BLaER1 (cell line): ENCODE measurements around the gene HMGB2.

Experiments
- H3K27ac ChIP-seq: shearing (Covaris generic); formaldehyde crosslinking; 2 replicates; pipeline ENCODE4 v1.8.1; 2022
- H3K27me3 ChIP-seq: shearing (Covaris generic); formaldehyde crosslinking; 2 replicates; pipeline ENCODE4 v1.8.1; 2022
- H3K36me3 ChIP-seq: shearing (Covaris generic); formaldehyde crosslinking; 2 replicates; pipeline ENCODE4 v1.8.1; 2022
- H3K4me1 ChIP-seq: shearing (Covaris generic); formaldehyde crosslinking; 2 replicates; pipeline ENCODE4 v1.8.1; 2022
- H3K4me2 ChIP-seq: shearing (Covaris generic); formaldehyde crosslinking; 2 replicates; pipeline ENCODE4 v1.8.1; 2022
- H3K4me3 ChIP-seq: shearing (Covaris generic); formaldehyde crosslinking; 2 replicates; pipeline ENCODE4 v1.8.1; 2022
- H3K9ac ChIP-seq: shearing (Covaris generic); formaldehyde crosslinking; 2 replicates; pipeline ENCODE4 v1.8.1; 2022
- H3K9me3 ChIP-seq: shearing (Covaris generic); formaldehyde crosslinking; 2 replicates; pipeline ENCODE4 v1.8.1; 2022
- H4K20me1 ChIP-seq: shearing (Covaris generic); formaldehyde crosslinking; 2 replicates; pipeline ENCODE4 v1.8.1; 2022
- Cebpa-rat ChIP-seq: shearing (Covaris generic); IDR thresholded peaks from 2 replicates; pipeline ENCODE4 v1.8.1; 2022

Gene HMGB2

GRCh38 chr4:173334085-173334890 lies at the start of gene HMGB2:
Gene HMGB2, minus strand, starts transcription at chr4:173334358. Its CDS starts 709 bp downstream, at chr4:173333649.
- Histone ChIP-seq H3K9me3 (no peaks in the 10 kb centered on the region), H3K4me1 (peaks cover 48% of the 10 kb centered on the region), H3K27ac (peak within 1 kb of the TSS; percentile 99), H3K27me3 (no peaks in the 10 kb centered on the region), H3K4me3 (peak within 1 kb of the TSS; percentile 99), H4K20me1 (peaks cover 35% of the 10 kb centered on the region), H3K9ac (peak within 1 kb of the TSS; percentile 100), H3K4me2 (peak within 1 kb of the TSS; percentile 84), H3K36me3 (peaks cover 34% of the 10 kb centered on the region)
- no peak for TF ChIP-seq Cebpa-rat

- H3K27ac ChIP-seq: no peak overlapping the region
- H3K27me3 ChIP-seq: no peaks in the 10 kb centered on the region
- H4K20me1 ChIP-seq: peaks cover 5% of the 10 kb centered on the region; the same call in 1 of the 2 replicates
- no peak overlapping the region for H3K4me2 ChIP-seq
- TF ChIP-seq Cebpa-rat: no peak
- no peak overlapping the region for H3K9ac ChIP-seq
- H3K4me3 ChIP-seq: no peak overlapping the region
- H3K9me3 ChIP-seq: no peaks in the 10 kb centered on the region
- H3K36me3 ChIP-seq: peaks cover 31% of the 10 kb centered on the region
- H3K4me1 ChIP-seq: no peaks in the 10 kb centered on the region
Observed at GRCh38 chr4:173382349-173382748, 48.2 kb upstream of the HMGB2 start.

GRCh38 chr4:173381610-173382009 lies 47.5 kb upstream of the HMGB2 start:
- H3K27ac ChIP-seq: no peak overlapping the region
- no peaks in the 10 kb centered on the region for H3K27me3 ChIP-seq
- peaks cover 30% of the 10 kb centered on the region for H3K36me3 ChIP-seq
- no peak overlapping the region for H3K4me3 ChIP-seq
- H3K9ac ChIP-seq: no peak overlapping the region
- H4K20me1 ChIP-seq: peaks cover 5% of the 10 kb centered on the region; the same call in 1 of the 2 replicates
- no peak overlapping the region for H3K4me2 ChIP-seq
- no peak for TF ChIP-seq Cebpa-rat
- no peaks in the 10 kb centered on the region for H3K9me3 ChIP-seq
- no peaks in the 10 kb centered on the region for H3K4me1 ChIP-seq

- Histone ChIP-seq H3K27ac (no peak overlapping the region), H3K4me3 (no peak overlapping the region), H3K4me1 (peaks cover 1% of the 10 kb centered on the region; the same call in 1 of the 2 replicates), H3K4me2 (no peak overlapping the region), H3K9ac (no peak overlapping the region), H3K36me3 (peaks cover 31% of the 10 kb centered on the region), H4K20me1 (peaks cover 9% of the 10 kb centered on the region; the same call in 1 of the 2 replicates), H3K9me3 (no peaks in the 10 kb centered on the region), H3K27me3 (no peaks in the 10 kb centered on the region)
- no peak for TF ChIP-seq Cebpa-rat
Observed at GRCh38 chr4:173380987-173381386, 46.8 kb upstream of the HMGB2 start.

- Histone ChIP-seq H3K36me3 (peaks cover 29% of the 10 kb centered on the region), H3K27me3 (no peaks in the 10 kb centered on the region), H3K9me3 (no peaks in the 10 kb centered on the region), H3K27ac (no peak overlapping the region), H4K20me1 (peaks cover 19% of the 10 kb centered on the region; the same call in 1 of the 2 replicates), H3K4me2 (no peak overlapping the region), H3K9ac (no peak overlapping the region), H3K4me1 (peaks cover 10% of the 10 kb centered on the region), H3K4me3 (no peak overlapping the region)
- TF ChIP-seq Cebpa-rat: no peak
Observed at GRCh38 chr4:173379929-173380328, 45.8 kb upstream of the HMGB2 start.

GRCh38 chr4:173374588-173374987 lies 40.4 kb upstream of the HMGB2 start:
- Histone ChIP-seq H3K9me3 (no peaks in the 10 kb centered on the region), H3K9ac (no peak overlapping the region), H3K4me2 (peak overlapping the region; percentile 85), H3K4me1 (peaks cover 32% of the 10 kb centered on the region), H3K4me3 (no peak overlapping the region), H3K27me3 (no peaks in the 10 kb centered on the region), H3K36me3 (peaks cover 28% of the 10 kb centered on the region), H4K20me1 (peaks cover 46% of the 10 kb centered on the region), H3K27ac (no peak overlapping the region)
- TF ChIP-seq Cebpa-rat: no peak

- no peaks in the 10 kb centered on the region for H3K27me3 ChIP-seq
- no peaks in the 10 kb centered on the region for H3K9me3 ChIP-seq
- H3K4me2 ChIP-seq: peak overlapping the region; percentile 85
- H3K4me1 ChIP-seq: peaks cover 59% of the 10 kb centered on the region
- H3K4me3 ChIP-seq: peak overlapping the region; percentile 80
- TF ChIP-seq Cebpa-rat: no peak
- peak overlapping the region; percentile 71 for H3K27ac ChIP-seq
- H4K20me1 ChIP-seq: peaks cover 46% of the 10 kb centered on the region
- peaks cover 16% of the 10 kb centered on the region for H3K36me3 ChIP-seq
- peak overlapping the region; percentile 84 for H3K9ac ChIP-seq
Observed at GRCh38 chr4:173371292-173372192, 37.4 kb upstream of the HMGB2 start.

GRCh38 chr4:173370477-173371291 lies 36.5 kb upstream of the HMGB2 start, which contains the start of gene SAP30:
Gene SAP30, plus strand, starts transcription at chr4:173370954. Its CDS starts 229 bp downstream, at chr4:173371183.
- Histone ChIP-seq H3K36me3 (peaks cover 13% of the 10 kb centered on the region), H3K27me3 (no peaks in the 10 kb centered on the region), H3K4me2 (peak within 1 kb of the TSS; percentile 85), H3K9ac (peak within 1 kb of the TSS; percentile 84), H3K4me1 (peaks cover 64% of the 10 kb centered on the region), H4K20me1 (peaks cover 40% of the 10 kb centered on the region), H3K9me3 (no peaks in the 10 kb centered on the region), H3K4me3 (peak within 1 kb of the TSS; percentile 80), H3K27ac (peak within 1 kb of the TSS; percentile 78)
- no peak for TF ChIP-seq Cebpa-rat

- H3K4me2 ChIP-seq: peak overlapping the region; percentile 70
Observed at GRCh38 chr4:173370130-173370476, 35.9 kb upstream of the HMGB2 start.

More at GRCh38 chr4:173370130-173370476, 35.9 kb upstream of the HMGB2 start:
- Histone ChIP-seq H3K27ac (peak overlapping the region; percentile 78), H4K20me1 (peaks cover 34% of the 10 kb centered on the region), H3K4me3 (peak overlapping the region; percentile 80), H3K27me3 (no peaks in the 10 kb centered on the region), H3K9me3 (no peaks in the 10 kb centered on the region), H3K9ac (peak overlapping the region; percentile 83), H3K36me3 (peaks cover 14% of the 10 kb centered on the region; the same call in 1 of the 2 replicates), H3K4me1 (peaks cover 65% of the 10 kb centered on the region)
- no peak for TF ChIP-seq Cebpa-rat
